ENCODE results near the gene AJAP1.

Gene AJAP1

DNA sequence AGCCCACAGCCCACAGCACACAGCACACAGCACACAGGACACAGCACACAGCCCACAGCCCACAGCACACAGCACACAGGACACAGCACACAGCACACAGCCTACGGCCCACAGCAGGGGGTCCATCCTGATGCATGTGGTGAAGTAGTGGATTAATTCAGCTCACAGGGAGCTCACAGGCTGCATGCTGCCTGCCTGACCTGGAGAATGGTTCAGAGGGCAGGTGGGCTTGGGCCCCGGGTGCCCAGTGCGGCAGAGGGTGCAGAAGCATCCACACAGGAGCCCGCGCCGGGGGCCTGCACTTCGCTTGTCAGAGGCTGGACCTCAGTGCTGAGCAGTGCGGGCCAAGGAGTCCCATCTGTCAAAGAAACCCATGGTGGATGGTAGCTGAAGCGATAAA lies 21.1 kb upstream of the AJAP1 start:
- TF ChIP-seq ZFX (IDR thresholded peaks at IDR 0.05), result no peak
- TF ChIP-seq, protein P1, sequence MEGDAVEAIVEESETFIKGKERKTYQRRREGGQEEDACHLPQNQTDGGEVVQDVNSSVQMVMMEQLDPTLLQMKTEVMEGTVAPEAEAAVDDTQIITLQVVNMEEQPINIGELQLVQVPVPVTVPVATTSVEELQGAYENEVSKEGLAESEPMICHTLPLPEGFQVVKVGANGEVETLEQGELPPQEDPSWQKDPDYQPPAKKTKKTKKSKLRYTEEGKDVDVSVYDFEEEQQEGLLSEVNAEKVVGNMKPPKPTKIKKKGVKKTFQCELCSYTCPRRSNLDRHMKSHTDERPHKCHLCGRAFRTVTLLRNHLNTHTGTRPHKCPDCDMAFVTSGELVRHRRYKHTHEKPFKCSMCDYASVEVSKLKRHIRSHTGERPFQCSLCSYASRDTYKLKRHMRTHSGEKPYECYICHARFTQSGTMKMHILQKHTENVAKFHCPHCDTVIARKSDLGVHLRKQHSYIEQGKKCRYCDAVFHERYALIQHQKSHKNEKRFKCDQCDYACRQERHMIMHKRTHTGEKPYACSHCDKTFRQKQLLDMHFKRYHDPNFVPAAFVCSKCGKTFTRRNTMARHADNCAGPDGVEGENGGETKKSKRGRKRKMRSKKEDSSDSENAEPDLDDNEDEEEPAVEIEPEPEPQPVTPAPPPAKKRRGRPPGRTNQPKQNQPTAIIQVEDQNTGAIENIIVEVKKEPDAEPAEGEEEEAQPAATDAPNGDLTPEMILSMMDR (conservative IDR thresholded peaks at IDR 0.05), result no peak

DNA sequence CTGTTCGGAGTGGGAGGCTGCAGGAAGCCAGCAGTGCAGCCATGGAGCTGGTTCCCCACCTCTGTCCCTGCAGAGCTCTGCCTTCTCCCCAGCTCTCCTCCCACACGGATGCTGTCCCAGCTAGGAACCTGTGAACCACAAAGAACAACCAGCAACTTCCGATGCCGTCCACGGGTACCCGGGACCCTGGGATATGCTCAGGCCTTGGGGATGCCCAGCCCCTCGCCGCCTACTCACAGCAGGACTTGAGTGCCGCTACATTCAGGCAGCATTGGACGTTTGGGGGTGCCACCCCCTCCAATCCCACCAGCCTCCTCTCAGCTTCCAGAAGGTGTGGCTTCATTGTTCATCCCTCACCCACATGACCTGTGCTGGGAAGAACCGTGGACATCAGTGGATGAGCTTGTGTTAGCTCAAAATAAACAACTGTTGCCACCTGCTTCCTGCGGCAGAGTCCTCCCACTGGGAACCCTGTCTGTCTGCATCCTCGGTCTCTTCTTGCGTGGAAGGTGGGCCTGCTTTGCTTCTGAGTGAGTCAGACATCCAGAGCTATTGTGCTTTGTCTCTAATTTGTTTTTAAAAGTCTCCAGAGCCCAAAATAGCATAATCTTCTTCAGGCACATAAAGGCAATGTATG lies 20.1 kb upstream of the AJAP1 start:
- H3K27ac ChIP-seq, result no peak overlapping the region
- no peak for TF ChIP-seq ZFX (IDR thresholded peaks at IDR 0.05)
- TF ChIP-seq, protein P1 (conservative IDR thresholded peaks at IDR 0.05), result no peak

More for the DNA sequence above, 21.1 kb upstream of the AJAP1 start:
- H3K27ac ChIP-seq, result no peak overlapping the region

DNA sequence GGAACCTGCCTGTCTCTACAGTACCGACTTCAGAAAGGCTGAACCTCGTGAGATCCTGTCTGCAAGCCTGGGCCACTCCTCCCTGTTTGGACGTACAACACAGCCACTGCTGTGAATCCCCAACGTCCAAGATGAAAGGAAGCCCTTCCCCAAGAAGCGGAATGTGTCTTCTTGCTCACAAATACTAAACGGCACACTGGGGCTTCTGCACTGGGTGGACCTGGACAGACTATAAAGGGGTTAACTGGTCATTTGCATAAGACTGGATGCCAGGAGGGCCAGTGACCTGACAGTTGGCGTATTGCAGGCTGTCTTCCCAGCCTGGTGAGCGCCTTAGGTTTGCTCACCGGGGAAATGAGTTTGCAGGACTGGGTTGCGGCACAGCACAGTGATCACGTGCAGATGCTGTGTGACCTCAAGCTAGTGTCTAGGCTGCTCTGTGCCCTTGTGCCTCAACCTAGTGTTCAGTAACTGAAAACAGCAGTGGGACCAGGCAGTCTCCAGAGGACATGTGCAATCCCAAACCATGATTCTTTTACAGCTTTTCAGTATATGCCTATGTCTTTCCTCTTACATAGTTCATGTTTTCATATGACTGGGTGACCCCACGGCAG lies 19.5 kb upstream of the AJAP1 start:
- H3K27ac ChIP-seq, result no peak overlapping the region
- no peak for TF ChIP-seq ZFX (IDR thresholded peaks at IDR 0.05)
- TF ChIP-seq, protein P1 (conservative IDR thresholded peaks at IDR 0.05), result no peak

DNA sequence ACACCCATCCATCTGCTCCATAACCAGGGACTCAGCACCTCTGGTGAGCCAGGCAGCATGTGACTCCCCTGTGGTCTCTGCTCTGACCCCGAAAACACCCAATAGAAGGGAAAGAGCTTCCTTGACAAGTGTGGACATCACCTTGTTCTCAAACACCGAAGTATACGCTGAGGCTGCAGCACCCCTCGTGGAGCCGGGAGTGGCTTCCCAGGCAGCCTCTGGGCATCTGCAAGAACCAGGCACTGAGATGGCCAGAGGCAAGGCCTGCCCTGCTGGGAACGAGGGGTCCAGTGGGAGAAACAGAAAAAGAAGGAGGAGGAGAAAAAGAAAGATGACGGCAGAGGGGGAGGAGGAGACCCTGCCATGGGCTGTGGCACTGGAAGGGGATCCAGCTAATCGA lies 18.2 kb upstream of the AJAP1 start:
- no peak for TF ChIP-seq ZFX (IDR thresholded peaks at IDR 0.05)
- TF ChIP-seq, protein P1 (conservative IDR thresholded peaks at IDR 0.05), result no peak
- H3K27ac ChIP-seq, result no peak overlapping the region

DNA sequence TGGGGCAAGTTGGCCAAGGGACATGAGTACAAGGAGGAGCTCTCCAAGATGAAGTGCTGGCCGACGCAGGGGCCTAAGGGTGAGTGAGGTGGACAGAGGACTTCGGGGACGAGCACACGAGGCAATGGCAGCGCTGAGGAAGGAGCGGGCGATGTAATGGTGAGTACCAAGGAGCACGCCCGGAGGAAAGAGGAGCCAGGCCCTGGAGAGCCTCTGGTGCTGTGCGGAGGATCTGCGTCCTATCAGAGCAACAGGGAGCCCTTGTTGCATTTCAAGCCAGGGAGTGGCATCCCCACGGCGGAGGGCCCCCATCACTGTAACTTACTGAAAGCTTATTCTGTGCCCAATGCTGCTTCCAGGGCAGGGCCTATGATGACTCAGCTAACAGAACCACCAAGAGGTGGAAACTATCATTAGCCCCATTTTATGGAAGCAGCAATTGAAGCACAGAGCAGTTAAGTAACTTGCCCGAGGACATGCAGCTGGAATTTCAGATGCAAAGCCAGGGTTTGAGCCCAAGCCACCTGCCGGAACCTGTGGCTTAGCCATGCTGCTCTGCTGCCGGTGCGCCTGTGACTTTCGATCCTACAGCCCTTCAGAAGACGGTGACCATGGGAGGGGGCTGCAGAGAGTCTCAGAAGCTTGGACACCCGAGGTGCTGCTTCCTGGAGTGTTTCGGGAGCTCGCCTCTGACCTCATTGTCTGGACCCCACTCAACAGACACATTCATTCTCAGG lies 17.6 kb upstream of the AJAP1 start:
- TF ChIP-seq, protein P1 (conservative IDR thresholded peaks at IDR 0.05), result no peak
- no peak for TF ChIP-seq ZFX (IDR thresholded peaks at IDR 0.05)
- no peak overlapping the region for H3K27ac ChIP-seq

DNA sequence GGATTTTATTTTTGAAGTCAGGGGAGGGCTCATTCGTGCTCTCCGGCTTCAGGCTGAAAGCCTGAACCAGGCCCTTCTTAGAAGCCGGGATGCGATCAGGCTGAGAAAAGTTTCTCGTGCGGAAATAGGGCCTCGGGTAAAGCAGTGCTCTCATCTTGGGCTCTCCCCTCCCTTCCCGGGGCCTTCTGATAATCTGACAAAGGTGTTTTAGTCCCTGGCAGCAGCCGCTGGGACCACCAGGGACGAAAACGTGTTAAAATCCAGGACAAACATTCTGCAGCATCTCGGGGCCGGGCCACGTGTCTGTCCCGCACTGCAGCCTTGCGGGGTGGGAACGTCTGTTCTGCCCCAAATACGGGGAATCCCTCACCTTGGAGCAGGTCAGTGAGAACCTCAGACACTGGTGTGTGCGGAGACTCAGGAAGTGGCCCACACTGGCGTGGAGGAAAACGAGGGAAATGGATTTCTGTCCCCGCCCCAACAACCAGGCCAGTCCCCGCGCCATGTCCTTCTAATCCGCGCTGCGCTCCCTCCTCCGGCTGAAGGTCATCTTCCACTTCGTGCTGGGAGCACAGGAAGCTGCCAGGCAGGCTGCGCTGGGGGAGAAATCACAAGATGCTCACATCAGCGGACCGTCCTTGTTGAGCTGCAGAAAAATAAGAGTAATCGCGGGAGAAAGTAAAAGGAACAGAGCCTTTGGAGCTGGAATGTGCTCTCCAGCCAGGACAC lies 16.6 kb upstream of the AJAP1 start:
- TF ChIP-seq, protein P1 (conservative IDR thresholded peaks at IDR 0.05), result no peak
- no peak for TF ChIP-seq ZFX (IDR thresholded peaks at IDR 0.05)
- no peak overlapping the region for H3K27ac ChIP-seq
